Activated CD4-positive, alpha-beta T cell treated with anti-CD3 and anti-CD28 coated beads, Interleukin-10, Interleukin-2, amounts not matched to agents 100 ng/mL and 50 ng/mL, durations not matched to agents 16 hours and 8 hours (primary cell): ENCODE results near the gene FBXO34.
A peak's percentile ranks its signal among the peaks of the same experiment; 100 is the strongest.
"Not testable (repeated sequence)": the region's sequence is repeated elsewhere in the genome, so short reads cannot be mapped to it uniquely, and the experiment has no call there.

Source experiments
- DNase-seq: peaks from one replicate; pipeline ENCODE4 v3.0.0-alpha.2; 2020

The FBXO34 gene

DNA sequence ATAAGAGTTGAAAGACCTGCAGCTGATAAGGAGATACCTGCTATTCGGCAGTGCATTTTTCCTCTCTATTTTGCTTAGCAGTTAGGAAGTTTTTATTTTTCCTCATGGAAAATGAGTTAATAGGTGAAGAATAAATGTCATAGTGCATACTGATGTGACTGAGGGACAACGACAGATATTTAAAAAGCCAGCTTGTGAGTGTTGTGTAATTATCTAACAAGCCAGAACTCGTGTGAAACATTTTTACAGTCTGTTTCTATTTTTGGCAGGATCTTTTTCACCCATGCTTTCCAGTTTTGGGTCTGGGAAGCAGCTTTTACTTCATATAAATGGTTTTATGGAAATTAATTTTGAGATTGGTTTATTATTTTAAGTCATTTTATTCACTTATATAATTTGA is 2.9 kb downstream of the FBXO34 start:
- no peak for DNase-seq

DNA sequence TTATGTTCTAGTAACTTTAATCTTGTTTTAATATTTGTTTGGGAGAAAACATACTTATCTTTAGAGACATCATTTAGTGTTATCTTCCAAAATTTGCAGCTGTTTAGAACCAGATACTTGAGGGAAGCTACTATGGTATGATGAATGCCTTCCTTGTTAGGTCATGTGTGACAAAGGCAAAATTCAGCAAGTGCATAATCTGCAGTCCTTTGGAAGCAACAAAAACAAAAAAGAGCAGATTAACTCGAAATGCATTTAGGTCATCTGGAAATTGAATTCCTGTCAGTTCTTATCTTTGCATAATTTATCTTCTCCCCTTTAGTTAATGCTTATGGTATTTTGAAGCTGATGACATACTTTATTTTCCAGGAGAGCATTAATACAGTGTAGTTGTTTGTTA is 3.5 kb downstream of the FBXO34 start:
- DNase-seq: no peak

DNA sequence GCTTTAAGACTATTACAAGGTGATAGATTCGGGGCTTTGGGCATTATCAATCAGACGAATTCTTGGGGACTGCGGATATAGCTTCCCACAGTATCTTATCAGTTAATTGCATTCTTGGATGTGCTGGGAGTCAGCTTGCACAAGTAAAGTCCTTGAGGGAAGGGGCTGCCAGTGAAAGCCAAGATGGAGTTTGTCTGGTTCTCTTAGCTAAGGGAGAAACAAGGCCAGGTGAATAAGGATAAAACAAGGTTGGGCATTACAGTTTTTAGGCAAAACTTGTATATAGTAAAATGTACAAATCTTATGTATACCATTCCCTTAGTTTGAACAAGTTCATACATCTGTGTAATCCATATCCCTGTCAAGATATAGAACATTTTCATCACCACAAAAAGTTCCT is 5.5 kb downstream of the FBXO34 start:
- no peak for DNase-seq

DNA sequence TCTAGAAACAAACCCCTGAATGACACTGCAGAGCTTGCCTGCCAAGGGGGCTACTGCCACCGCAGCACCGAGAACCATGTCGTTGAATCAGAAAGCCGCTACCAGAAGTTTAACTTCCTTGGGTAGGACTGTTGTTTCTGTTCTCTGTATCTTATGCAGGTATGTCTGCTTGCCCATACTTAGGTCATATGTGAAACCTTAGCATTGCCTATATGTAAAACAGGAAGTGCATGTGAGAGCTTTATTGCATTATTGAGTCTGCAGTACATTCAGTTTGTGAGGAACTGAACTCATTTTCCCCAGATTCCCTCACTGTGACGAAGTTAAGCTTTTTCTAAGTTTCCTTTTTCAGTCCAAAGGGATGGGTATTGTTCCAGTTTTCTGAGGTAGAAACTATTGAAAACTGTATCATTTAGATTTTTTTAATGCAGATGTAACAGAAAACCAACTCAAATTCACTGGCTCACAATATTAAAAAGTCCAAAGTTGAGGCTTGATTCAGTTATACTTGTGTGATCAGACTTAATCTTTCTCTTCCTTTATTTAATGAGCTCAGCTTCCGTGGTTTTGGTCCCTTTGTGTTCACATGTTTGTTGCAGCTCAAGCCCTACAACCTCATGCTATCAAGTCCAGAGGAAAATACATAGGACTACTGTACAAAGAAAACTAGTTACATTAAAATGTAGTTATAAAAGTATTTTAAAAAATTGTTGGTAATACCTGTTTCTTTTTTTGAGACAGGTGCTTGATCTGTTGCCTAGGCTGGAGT is 6.9 kb downstream of the FBXO34 start:
- DNase-seq: peak; percentile 42

DNA sequence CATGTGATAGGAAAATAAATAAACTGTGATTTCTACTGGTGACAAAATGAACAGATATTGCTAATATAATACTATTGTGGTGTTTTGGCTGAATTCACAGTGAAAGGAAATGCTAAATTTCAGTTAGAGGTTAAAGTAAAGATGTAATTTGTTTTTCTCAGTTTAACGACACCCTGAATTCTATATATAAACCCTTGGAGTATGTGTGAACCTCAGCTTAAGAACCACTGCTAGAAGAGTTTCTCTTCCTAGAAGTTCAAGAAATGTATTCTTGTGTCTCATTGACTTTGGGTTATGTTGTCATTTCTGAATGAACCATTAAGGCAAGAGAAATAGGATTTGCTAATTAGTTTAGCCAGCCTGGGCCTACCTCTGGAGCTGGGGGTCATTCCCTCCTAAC is 8.2 kb downstream of the FBXO34 start:
- no peak for DNase-seq

DNA sequence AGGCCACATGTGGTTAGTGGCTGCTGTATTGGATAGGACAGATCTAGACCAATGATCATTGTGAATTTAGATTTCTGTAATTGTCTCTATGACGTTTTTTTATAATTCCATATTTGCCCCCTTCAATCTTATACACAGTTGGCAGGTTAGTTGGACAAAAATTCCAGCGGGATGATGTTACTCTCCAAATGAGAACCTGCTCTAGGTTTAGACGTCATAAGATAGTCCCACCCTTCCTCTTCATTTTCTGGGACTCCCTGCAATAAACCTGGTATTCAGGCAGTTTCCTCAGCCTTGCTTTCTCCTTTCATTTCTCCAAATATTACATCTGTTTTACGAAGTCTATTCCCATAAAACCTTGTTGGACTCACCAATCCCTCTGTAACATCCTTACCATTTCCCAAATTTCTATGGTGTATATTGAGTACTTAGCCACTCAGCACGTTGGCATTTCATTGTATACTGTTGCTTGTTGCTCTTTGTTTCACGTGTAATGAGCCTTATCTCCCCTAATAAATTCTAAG is 10.2 kb downstream of the FBXO34 start:
- no peak for DNase-seq

DNA sequence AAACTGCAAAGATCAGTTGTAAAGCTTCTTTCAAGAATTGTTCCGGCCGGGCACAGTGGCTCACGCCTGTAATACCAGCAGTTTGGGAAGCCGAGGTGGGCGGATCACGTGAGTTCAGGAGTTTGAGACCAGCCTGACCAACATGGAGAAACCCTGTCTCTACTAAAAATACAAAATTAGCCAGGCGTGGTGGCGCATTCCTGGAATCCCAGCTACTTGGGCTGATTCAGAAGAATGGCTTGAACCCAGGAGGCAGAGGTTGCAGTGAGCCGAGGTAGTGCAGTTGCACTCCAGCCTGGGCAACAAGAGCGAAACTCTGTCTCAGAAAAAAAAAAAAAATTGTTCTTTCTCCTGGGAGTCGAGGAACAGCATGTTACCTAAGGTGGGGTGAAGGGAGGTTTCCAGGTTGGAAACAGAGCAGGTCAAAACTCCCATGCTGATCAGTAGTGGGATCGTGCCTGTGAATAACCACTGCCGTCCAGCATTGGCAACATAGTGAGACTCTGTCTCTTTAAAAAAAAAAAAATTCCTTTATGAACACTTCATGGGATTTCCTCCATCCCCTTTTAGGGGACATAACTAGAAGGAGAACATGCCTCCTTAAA is 13.9 kb downstream of the FBXO34 start:
- no peak for DNase-seq

DNA sequence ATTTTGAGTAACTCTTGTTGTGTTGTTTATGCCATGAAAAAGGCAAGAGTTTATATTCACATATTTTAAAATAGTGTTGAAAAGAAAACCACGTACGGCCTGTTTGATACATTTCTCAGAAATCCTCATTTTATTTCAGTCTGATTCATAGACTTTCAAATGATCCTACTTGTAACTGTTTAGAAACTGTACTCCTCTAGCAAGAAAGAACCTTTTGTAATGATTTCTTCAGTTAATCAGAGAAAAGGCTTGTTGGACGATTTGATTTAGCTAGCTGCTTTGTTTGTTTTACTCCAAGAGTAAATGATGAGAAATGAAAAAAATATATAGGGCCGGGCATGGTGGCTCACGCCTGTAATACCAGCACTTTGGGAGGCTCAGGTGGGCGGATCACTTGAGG is 17.2 kb downstream of the FBXO34 start:
- no peak for DNase-seq

DNA sequence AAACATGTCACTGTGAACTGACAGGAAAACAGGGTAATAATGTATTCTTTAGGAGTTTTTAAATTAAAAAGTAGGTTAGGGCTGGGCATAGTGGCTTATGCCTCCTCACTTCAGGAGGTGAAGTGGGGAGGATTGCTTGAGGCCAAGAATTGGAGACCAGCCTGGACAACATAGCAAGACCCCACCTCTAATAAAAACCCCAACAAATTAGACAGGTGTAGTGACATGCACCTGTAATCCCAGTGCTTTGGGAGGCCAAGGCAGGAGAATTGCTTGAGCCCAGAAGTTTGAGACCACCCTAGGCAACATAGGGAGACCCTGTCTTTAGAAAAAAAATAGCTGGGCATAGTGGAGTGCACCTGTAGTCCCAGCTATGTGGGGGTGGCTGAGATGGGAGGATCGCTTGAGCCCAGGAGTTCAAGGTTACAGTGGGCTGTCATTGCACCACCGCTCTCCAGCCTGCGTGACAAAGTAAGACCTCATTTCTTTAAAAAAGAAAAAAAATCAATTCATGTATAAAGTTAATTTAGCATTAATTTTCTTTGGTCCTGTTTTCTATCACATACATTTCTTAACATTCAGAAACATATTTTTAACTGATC is 20.4 kb downstream of the FBXO34 start:
- DNase-seq: no peak

DNA sequence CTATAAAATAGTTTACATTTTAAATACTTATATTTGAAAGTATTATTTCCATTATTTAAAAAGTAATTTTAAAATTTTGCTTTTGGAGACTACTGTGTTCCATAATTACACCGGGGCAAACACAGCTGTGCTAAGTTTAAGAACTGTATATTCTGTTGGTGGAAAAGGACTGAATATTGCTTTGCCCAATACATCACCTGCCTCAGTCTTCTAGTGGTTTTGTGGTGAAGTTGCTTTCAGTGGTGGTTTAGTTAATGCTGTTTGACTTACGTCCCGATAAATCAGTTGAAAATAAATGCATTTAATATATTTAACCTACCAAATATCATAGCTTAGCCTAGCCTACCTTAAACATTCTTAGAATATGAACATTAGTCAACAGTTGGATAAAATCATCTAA is 23.4 kb downstream of the FBXO34 start:
- peak; percentile 36 for DNase-seq

DNA sequence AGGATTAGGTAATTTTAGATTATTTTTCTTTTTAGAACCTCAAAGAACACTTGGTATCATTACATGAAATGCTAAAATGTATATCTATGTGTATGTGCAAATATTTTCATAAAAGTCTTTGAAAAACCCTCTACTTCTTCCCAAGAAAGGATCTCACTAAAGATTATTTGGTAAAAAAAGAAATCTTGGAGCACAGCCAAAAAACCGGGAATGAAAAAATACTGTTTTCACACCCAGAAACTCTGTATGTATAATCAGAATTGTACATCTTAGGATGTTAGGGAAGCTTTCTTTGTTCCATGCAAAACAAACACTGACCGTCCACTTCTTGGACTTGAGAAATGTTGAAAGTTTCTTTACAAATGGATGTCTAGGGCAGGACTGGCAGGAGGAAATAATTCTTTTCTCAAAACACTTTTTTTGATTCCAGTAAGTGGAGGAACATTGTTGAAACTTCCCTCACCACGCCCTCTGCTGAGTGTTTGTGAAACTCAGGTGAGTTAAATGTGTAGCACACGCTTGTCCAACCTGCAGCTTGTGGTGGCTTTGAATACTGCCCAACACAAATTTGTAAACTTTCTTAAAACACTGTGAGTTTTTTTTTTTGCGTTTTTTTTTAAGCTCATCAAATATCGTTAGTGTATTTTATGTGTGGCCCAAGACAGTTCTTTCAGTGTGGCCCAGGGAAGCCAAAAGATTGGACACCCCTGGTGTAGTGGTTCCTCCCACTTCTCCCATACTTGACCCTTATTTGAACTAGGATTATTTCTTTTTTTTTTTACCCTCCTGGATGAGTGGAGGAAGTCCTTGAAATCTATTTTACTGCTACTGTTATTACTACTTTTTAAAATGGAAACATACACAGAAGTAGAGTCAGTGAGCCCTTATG is 26.6 kb downstream of the FBXO34 start:
- peak; percentile 80 for DNase-seq

DNA sequence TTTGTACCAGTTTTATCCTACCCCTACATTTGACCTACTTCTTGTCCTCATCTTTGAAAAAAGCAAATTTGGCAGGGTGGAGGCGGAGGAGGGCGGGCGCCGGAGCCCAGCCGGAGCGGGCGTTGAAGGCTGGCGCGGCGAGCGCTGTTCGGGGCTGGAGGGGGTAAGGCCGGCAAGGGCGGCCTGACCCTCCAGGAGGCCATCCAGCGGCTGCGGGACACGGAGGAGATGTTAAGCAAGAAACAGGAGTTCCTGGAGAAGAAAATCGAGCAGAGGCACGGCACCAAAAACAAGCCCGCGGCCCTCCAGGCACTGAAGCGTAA is 27.2 kb downstream of the FBXO34 start:
- DNase-seq: no peak

DNA sequence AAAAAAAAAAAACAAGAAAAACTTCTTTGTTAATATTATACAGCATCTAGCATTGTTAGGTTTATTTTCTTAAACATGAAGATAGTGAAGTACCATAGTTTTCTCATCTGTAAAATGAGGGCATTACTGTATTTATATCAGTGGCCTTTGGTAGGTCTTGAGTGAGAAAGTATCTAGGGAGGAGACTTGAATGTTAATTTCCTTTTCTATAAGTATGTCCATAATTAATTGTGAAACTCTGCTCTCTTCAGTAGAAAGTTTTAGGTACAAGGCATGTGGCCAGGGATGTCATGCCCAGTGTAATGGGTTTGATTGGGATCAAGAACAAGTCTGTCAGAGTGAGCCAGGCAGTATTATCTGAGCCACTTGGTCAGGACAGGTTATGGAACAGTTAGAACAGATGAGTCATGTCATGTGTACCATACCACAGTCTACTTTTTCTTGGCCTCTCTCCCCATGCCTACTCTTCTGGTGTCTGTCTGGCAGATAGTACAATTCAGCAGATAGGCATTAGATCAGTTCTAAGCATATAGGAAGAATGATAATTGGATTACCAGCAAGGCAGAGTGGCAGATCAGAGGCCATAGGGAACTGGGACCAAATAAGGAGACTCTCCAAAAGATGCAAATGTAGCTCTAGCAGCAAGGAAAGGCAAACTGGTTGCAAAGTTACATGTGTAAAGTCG is 30.4 kb downstream of the FBXO34 start:
- peak; percentile 60 for DNase-seq

DNA sequence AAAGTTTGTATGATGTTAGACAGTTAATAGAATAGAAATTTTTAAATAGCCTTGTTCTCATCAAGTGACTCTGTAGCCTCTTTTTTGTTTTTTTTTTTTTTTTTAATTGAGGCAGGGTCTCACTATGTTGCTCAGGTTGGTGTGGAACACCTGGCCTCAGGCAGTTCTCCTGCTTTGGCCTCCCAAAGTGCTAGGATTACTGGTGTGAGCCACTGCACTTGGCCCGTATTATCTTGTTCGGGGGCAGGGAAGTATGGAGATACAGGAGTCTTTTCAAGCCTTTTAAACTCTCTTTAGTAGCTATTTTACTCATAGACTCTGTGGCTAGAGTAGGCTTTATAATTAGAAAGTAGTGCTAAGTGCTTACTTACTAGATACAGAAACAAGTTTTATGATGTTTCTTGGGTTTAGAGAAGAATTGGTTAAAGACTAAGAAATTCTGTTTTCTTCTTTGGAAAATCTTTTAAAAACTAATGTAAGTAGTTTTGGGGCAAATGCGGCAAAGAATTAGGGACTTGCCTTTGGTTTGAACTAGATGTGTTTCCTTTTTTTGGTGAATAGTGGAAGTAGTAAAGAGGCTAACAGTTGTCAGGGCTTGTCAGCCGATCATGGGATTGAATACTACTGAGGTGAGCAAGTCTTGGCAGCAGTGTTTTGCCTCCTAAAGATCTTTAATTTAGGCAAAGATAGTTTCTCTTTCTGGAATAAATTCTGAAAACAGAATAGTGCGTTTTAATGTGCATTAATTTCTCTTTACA is 31.3 kb downstream of the FBXO34 start:
- no peak for DNase-seq

DNA sequence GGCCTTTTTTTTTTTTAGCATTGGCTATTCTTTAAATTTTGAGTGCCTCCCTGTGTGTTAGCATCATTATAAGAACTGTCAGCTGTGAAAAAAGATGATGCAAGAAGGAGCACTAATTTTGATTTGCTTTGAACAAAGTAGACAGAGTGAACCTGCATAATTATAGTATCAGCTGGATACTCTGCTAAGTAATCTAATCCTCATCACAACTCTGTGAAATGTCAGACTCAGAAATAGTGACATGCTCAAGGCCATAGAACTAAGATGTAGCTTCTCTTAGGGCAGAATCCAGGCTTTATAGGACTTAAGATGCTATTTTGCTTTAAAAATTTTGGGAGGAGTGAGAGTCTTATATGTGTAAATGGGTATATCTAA is 31.9 kb downstream of the FBXO34 start:
- no peak for DNase-seq

DNA sequence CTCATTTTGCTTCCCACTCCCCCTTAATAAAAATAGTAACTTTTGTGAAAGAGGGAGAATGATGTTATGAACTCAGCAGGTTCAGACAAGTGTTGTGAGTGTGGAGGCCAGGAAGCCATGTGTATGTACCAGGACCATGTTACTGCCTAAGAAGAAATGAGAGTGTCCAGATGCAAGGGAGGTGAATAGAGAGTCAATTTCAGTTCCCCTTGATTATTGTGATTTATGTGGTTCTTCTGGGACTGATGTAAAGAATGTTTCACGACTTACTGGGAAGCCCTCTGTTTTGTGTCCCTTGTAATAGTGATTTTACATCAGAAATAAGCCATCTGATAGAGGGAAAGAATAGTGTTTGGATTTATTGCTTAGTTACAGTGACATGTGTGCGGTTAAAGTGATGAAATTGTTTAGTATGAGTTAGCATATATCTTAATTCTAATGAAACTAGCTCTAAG is 32.5 kb downstream of the FBXO34 start:
- peak; percentile 5 for DNase-seq

DNA sequence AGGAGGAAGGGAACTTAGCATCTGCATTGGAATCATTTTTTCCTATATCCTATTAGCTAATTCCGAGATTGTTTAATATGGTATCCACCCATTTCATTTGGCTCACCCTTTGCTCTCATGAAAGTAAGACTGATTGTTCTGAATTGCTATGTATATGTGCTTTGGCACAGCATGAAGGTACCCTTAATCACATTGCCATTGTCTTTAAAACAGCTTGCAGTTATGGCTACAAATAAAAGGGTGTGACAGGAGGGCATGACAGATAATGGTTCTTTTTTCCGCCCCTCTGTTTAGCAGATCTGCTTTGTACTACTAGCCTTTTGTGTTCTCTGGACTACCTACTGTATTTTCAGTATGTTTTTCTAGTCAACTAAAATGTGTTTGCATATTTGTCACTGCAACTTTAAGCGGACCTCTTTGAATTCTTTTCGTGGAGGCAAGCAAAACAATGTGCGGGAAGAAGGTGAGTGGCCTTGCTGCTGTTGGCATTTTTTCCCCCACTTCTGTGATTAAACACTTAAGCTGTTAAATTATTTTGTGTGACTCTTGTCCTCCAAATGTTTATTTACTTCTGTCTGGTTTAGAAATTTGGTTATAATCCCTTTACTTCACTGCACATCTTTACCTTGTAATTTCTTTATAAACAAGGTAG is 35.8 kb downstream of the FBXO34 start:
- no peak for DNase-seq

DNA sequence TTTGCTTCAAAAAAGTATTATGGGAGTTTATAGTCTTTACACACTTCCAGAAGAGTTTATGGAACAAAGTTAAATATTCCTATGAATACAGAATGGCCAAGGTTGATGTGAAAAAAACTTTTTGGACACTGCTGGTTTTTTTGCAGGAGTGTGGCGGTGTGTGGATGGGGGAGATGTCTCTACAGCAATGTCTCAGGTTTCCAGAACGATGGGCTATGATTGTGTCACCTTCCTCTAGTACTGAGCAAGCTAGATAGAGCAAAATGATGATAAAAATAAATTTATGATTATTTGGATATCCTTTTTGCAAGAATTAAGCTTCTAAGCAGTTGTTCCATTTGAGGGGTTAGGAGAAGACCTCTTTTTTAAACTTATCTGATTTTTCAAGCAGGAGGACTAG is 37.9 kb downstream of the FBXO34 start:
- DNase-seq: no peak

DNA sequence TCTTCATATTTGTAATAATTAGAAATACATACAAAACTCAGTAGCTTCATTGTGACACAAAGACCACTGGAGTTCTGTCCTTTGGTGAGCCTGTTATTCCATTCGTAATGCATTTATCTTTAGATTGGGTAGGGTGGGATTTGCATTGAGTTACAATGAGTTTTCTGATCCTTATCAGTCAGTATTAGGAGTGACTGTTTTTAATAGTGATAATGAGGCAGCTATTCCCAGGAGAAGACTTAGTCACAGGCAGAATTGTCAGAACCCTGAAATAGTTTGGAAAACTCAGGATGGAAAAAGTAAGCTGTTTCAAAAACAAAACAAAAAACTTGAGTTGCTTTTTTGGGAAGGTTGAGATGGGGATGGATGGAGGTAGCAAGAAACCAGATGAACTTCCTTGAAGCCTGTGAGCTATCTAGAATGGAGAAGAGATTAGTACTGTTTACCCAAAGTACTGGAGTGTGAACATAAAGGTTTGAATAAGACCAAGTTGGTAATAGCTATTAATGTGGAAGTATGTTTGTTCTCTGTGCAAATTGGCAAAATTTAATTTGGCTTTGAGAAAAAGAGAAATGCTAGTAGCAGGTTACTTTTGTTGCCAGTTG is 38.6 kb downstream of the FBXO34 start:
- DNase-seq: no peak

DNA sequence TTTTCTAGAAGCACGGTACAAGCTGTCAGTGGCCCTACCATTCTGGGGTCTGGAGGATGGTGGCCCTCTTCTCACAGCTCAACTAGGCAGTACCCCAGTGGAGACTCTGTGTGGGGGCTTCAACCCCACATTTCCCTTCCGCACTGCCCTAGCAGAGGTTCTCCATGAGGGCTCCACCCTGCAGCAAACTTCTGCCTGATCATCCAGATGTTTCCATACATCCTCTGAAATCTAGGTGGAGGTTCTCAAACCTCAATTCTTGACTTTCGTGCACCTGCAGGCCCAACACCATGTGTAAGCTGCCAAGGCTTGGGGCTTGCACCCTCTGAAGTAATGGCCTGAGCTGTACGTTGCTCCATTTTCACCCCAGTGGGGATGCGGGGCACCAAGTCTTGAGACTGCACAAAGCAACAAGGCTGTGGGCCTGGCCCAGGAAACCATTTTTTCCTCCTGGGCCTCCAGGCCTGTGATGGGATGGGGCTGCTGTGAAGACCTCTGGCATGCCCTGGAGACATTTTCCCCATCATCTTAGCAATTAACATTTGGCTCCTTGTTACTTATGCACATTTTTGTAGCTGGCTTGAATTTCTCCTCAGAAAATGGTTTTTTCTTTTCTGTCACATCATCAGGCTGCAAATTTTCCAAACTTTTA is 41.3 kb downstream of the FBXO34 start:
- DNase-seq: not testable (repeated sequence)
